Activated CD4-positive, alpha-beta T cell treated with anti-CD3 and anti-CD28 coated beads for 1 hour (primary cell): ENCODE results near the gene CACNB2.

Source experiments
- DNase-seq: peaks from one replicate; pipeline ENCODE4 v3.0.0-alpha.2; 2020

The CACNB2 gene

DNA sequence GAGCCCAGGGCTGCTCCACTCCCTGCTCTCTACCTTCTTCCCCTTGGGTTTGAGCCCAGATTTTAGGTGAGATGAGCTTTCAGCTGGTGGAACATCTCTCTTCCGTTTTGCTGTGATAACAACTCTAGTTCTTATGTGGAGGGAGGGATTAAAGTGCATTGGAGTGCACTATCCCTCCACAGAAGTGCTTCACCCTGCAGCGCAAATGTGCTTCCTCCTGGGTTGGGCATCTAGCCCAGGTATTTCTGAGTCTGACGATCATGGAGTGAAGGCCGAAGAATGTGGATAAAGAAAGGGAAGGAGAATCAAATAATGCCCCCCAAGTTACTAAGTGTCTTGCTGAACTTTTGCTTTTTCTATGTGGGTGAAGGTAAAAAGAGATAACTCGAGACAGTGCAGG is 157.4 kb downstream of the CACNB2 start:
- DNase-seq, result no peak

DNA sequence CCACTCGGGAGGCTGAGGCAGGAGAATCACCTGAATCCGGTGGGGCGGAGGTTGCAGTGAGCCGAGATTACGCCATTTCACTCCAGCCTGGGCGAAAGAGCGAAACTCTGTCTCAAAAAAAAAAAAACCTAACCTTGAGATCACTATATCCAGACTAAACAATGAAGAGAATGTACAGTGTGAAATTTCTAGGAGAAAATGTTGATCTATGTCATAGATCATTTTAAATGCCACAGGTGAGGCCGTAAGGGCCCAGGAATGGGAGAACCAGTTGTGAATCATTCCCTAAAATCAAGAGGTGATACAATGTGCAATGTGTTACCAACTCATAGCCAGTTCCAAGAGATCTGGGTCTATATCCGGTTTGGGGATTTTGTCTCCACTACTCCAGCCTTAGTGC is 158.0 kb downstream of the CACNB2 start:
- DNase-seq, result no peak

DNA sequence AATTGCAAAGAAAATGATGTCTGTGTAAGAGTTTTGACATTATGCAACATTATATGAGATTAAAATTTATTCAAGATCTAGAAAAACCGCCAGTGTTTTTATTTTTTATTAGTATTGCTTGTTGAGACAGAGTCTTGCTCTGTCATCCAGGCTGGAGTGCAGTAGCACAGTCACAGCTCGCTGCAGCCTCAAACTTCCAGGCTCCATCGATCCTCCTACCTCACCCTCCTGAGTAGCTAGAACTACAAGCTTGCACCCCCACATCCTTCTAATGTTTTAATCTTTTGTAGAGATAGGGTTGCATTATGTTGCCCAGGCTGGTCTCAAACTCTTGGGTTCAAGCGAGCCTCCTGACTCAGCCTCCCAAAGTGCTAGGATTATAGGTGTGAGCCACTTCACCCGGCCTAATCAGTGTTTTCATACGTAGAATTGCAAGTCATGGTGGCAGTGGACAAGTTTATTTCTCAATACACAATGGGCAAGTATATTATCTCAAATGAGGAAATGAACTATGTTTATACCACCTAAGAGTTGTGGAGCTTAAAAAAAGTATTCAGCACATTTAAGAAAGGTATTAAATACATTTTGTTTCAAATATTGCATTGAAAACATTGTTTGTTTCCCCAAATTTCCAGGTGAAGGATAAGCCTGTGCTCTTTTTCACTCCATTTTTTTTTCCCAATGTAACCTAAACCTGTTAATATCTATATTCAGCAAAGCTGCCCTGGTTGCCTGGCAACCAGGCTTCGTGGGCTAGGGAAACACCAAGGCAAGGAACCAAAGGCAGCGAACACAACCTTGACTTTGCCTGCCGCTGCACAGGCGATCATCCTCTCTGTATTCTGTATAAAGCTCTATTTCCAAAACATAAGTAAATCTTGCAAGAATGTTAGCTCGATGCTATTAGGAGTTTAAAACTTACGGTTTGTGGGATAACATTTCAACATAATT is 163.9 kb downstream of the CACNB2 start:
- DNase-seq, result no peak

DNA sequence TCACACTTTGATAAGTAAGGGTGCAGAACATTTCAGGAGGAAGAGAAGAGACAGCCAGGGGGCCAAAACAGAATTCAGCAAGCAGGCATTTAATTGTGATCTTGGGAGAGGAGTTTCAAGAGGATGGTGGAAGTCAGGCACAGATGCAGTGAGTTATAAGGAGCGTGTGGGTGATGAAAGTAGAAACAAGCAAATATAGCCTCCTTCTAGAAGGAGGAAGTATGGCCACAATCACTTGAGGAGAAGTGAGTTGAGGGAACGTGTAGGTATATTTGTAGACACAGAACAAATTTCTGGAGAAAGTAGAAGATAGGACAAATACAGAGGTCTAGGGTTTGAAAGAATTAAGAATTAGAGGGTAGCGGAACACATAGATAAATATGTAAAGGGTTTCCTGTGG is 165.8 kb downstream of the CACNB2 start:
- DNase-seq, result no peak

DNA sequence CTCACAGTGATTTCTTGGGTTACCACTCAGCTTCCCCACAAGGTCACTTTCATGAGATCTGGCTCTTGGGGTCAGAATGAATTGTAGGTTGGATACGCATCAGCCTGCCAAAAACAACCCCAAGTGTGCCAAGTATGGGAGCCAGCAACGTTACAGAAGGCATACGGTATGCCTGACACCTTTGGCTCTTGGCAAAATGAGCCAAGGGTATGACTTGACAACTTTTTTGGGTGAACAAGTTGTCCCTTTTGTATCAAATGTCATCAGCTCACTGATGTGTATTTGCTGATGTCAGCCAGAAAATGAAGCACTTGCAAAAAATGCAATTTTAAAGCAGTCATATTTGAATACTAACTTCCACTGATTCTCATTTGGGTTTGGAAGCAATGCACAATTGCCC is 168.4 kb downstream of the CACNB2 start:
- DNase-seq, result no peak

DNA sequence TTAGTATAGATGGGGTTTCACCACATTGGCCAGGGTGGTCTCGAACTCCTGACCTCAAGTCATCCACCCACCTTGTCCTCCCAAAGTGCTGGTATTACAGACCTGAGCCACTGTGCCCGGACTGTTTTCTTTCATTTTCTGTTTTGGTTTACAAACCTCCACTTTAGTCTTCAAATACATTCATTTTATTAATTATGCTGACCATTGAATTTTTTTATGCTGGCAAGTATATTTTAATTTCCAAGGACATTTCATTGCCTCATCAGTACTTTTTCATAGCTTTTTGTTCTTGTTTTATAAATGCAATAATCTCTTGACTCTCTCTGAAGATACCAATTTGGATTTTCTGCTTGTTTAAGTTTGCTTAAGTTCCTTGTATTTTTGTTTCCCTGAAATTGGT is 170.5 kb downstream of the CACNB2 start:
- no peak for DNase-seq

DNA sequence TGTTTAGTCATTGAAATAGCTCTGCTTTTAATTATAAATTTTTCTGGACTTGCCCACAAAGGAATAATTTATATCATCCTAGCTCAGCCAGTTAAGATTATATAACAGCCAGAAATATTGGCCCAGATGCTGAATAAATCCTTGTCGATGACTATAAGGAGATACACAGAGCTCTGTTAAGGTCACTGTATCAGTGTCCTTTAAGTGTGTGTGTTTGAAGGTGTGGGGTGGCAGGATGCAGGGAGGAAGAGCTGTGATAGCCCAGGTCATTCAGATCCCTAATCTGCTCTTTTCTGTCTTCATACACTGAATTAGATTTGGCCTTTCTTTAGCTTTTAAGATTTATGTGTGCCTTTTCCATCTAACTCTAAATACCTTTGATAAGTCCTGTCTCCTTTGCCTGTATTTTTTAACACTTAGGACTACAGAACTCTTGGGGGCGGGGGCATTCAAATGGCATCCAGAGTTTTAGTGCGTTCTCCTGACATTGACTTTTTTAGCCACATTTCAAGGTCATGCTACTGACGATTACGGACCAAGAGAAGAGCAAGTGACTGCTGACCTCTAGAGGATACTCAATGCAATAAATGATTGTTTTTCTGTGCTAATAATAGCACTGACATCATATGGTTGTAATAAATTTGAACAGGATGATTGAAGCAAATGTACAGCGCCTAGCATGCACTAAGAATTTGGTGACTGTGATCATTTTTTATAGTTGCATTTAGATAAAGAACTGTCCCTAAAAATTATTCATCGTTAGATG is 172.3 kb downstream of the CACNB2 start:
- DNase-seq, result no peak

DNA sequence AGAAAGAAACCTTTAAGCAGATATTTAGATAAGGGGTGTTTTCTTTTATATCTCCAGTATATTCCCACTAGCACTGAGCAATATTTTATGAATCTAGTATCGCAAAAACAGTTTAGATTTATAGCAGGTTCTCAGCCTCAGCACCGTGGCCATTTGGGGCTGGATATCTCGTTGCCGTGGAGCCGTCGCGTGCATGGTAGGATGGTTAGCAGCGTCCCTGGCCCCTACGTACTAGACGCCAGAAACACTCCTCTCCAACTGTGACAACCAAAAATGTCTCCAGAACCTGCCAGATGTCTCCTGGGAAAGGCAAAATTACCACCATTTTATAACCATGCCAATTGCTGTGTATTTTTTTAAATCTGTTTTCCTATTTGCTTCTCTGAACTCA is 172.9 kb downstream of the CACNB2 start:
- no peak for DNase-seq

DNA sequence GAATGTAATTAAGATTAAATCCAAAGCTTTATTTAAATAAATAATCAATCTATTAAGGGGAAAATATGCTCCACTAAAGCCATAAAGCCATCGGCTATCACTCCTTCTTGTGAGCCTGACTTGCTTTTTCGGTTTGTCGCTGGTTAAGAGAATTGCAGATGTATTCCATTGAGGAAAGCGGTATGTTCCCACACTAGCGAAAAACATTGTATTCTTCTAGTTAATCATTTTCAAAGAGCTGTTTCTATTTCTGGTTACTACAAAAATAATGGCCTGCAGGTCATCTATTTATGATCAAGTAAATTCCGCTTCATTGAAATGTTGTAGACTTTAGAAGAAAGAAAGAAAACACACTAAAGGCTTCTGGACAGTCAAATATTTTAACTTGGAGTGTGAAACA is 173.4 kb downstream of the CACNB2 start:
- no peak for DNase-seq

DNA sequence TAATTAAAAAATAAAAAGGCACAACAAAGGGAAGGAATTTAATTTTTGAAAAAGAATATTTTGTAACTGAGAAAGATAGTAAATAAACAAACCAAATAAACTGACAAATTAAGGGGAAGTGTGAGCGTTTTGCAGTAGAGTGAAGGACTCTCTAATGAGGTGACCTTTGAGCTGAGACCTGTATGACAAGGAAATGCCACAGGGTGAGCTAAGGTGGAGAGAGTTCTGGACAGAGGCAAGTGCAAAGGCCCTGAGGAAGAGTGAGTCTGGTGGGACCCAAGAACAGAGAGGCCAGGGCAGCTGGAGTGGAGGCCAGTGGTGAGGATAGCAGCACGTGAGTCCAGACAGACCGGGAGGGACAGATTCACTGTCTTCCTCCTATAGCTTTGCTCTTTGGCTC is 179.4 kb downstream of the CACNB2 start:
- DNase-seq, result no peak

DNA sequence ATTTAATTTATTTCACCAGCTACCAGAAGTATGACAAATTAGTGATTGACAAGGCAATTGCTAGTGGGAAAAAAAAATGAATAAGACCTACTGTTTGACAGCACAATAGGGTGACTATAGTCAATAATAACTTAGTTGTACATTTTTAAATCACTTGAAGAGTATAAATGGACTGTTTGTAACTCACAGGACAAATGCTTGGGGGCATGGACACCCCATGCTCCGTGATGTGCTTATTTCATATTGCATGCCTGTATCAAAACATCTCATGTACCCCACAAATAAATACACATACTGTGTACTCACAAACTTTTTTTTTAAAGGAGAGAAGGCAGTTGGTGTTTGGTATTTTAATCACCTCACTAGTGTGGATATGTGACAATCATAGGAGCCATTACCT is 181.1 kb downstream of the CACNB2 start:
- DNase-seq, result no peak

DNA sequence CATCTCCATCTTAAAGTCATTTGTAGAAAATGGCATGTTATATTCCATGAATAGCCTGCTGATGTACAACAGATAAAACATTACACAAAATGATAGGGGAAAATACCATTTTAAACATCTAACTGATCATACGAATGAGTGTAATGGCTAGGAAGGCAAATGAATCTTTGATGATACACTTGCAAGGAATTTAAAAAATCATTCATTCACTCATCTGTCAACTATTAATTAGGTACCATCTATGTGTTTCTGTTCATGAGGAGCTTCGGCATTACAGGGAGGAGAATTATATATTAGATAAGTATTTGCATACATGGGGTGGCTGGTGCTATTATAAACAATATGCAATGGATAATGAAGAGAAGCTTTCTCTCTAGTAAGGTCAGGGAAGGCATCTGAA is 183.7 kb downstream of the CACNB2 start:
- no peak for DNase-seq

DNA sequence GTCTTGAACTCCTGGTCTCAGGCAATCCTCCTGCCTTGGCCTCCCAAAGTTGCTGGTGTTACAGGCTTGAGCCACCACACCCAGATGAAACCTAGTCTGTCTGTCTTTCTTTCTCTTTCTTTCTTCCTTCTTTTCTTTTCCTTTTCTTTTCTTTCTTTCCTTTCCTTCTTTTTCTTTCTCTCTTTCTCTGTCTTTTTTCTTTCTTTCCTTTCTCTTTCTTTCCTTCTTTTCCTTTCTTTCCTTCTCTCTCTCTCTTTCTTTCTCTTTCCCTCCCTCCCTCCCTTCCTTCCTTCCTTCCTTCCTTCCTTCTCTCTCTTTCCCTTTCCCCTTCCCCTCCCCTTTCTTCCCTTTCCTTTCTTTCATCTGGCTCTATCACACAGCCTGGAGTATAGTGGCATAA is 185.2 kb downstream of the CACNB2 start:
- no peak for DNase-seq

DNA sequence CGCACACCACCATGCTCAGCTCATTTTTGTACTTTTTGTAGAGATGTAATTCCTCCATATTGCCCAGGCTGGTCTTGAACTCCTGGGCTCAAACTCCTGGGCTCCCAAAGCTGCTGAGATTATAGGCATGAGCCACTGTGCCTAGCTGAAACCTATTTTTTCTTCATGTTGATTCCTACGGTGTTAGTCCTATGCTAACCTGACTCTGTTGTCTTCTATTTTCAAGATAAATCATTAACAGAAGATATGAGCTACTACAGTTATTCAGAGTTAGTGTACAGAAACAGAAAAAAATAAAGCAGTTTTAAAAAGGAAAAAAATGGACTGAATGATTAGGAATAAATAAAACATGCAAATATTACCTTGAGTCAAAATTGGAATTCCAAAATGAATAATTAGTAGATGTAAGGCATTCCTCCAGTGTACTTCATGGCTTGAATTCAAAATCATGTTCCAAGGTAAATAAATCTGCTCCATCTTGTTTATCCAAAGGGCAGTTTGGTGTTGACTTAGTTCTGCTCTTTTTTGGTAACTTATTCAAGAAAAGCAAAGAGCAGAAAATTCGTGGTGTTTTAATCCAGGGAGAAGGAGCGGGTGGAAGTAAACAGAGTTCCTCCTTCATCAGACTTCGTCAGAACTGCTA is 185.8 kb downstream of the CACNB2 start:
- no peak for DNase-seq

DNA sequence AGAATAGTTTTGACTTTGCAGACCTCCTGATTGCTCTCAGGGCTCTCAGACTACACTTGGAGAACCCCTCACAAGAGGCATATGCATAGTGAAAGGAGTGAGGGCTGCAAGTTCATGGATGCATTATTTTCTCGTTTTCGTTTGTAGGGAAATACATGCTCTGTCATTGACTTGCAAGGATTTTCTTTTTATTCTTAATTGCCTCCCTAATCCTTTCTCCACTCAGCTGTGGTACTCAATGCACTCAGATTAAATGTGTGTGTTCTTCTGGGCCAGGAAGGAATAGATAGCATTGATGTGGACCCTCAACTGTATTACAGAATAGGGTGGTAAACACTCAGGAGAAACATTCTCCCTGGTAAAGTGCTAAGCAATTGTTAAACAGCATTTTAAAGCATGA is 188.7 kb downstream of the CACNB2 start:
- no peak for DNase-seq

DNA sequence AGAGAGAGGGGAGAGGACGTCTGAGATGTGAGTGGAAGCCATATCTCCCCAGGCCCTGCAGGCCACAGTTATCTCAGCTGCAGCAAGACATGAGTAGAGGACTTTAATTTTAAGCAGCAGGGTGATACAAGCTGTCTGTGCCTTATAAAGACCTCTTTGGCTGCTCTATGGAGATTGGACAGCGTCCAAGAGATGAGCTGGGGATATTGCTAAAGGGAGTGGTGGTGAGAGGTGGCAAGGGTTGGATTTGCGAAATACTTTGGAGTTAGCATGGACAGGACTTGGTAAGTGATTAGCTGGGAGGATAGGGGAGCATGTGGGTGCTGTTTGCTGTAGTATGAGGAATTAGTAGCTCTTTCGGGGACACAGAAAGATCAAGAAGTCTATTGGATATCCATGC is 191.8 kb downstream of the CACNB2 start:
- no peak for DNase-seq

DNA sequence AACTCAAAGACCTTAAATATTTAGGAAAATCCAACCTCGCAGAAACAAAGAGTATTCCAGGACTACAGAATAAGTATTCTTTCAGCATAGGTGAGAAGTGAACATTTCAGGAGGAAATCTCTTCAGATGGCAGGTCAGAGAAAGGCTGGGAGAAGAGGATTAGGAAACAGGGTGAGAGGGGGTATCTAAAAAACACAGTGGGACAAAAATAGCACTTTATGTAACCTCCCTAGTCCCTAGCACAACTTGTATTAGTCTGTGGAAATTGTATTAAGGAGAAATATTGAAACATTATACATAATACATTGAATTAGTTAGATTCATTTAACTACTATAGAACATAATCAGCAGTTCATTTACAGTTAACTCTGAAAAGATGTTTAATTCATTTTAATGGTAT is 192.3 kb downstream of the CACNB2 start:
- DNase-seq, result no peak

DNA sequence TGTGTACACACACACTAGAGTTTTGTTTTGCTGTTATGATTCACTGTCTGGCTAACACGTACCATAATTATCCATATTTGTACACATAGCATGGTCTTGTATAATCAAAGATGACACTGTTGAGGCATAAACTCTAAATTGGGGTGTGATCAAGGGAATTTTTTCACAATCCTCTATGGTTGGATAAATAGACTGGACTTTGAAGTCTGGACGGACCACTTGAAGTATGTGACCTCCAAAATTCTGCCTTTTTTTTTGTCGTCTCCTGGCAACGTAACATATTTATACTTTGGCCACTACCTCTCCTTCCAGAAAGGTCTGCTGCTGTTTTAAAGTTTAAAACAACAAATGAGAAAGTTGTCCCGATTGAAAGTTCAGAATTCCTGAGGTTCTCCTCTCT is 193.4 kb downstream of the CACNB2 start:
- DNase-seq, result no peak

DNA sequence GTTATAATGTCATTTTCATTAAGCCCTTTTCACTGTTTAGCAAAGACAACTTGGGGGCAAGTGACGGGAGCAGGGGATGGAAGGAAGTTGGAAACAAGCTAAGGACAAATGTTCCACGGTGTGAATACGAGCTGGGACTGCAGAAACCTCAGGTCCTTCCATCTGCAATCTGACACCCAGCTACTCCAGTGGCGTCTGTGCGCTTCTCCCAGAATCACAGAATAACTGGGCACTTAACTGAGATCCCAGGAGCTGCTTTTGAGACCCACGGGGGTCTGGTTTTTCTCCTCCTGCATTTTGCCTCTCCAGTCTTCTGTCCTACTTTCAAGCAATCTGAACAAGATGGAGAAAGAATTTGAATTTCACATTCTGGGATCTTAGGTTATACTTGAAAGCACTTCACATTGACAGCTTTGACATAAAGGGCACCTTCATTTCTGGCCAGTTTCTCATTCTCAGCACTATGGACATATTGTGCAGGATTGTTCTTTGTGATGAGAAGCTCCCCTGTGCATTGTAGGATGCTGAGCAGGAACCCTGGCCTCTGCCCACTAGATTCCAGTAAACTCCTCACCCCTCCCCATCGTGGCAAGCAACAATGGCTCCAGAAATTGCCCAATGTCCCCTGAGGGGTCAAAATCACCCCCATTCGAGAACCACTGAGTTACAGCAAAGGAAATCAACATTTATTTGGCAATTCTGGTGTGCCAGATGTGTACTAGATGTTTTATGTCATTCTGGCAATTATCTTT is 194.1 kb downstream of the CACNB2 start:
- DNase-seq, result no peak

DNA sequence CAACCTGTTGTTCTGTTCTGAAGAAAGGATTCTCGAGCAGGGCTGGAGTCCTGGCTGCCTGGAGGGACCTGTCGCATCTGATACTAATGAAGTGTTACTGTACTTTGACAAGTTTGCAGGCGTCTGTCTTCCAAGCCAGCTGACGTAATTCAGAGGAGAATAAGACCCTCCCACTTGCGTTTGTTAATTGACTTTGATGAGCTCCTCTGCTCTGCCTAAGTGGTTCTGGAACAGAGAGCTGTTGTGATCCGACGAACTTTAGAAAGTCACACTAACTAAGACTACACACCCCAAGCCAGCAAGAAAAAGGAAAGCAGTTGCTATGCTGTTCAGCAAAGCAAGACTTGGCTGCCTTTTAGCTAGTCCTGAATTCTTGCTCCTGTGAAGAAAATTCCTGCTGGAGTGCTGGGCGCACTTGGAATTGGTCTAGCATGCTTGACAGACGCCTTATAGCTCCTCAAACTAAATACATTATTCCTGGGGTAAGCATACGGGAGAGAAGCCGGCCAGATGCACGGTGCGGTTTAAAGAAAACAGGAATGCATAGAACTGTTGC is 200.3 kb downstream of the CACNB2 start:
- DNase-seq, result no peak

DNA sequence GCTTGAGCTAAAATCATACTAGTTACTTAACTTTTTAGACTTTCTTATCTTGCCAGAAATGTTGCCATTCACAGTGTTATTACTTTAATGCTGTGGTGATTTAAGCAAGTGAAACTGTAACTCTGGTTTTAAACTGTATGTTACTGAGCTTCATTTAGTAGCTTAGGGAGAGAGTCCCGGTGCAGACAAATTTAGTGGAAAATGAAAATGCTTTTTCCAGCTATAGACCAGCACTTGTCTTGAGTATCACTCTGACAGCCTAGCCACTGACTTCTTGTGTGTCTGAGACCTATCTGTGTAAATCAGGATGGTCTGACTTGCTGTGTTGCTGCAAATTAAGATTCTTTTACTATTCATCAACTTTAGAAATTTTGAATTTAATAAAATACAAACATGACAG is 200.8 kb downstream of the CACNB2 start:
- DNase-seq, result no peak

DNA sequence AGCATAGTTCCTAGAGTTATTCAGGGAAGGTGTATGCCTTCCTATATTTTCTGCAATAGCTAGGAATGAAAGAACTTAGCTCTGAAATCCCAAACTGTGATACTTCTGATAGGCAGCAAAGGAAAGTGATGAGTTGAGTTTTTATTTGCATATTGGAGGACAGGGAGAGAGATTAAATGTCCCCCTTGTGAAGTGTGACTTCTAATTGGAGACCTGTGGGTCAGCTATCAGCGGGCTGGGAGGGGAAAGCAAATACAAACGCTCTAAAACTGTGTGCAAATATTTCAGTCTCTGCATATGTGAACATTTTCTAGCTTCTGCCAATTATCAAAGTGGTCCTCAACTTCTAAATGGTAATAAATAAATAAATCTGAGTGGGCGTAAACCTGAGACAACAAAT is 203.3 kb downstream of the CACNB2 start:
- DNase-seq, result no peak

DNA sequence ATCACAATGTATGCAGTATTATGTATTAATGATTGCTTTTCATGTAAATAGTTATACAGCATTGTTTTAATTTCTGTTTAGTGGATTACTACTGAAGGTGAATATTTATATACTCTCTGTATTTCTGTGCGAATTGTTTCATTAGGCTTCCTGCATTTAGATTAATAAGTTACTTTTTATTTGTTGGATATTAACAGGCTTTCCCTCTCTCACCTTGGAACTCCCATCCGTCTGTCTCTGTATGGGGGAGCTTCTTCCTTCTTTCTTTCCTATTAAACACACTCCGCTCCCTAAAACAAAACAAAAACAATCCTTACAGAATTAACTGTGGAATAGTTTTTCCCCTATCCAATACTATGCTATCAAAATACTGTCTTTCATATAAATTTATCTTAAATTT is 205.1 kb downstream of the CACNB2 start:
- DNase-seq, result no peak
